Ascending aorta (tissue), 2 donors: ENCODE results near the gene VSIR. TPM values are rescaled to one million over a fixed set of nuclear protein-coding genes. Genes with fewer than 3 reads are reported as not detected.

Source experiments
- DNase-seq, 2 donors: peaks; one replicate each; pipeline ENCODE4 v3.0.0-alpha.2; 2019; ENCODE audit warnings: low spot score in 2 of 2
- H3K27ac ChIP-seq, 2 donors: fragments of 200-600 bp; sonication (generic); one replicate each; pipeline ENCODE4 v1.5.1; 2016 to 2017; ENCODE audit warnings: mild to moderate bottlenecking in 1 of 2
- H3K27me3 ChIP-seq: fragments of 200-600 bp; sonication (generic); one replicate; pipeline ENCODE4 v1.5.1; 2017
- H3K36me3 ChIP-seq, 2 donors: fragments of 200-600 bp; sonication (generic); one replicate each; pipeline ENCODE4 v1.5.1; 2016
- H3K4me1 ChIP-seq, 2 donors: fragments of 200-600 bp; sonication (generic); one replicate each; pipeline ENCODE4 v1.5.1; 2016 to 2017; ENCODE audit warnings: mild to moderate bottlenecking in 1 of 2
- H3K4me3 ChIP-seq, 2 donors: fragments of 200-600 bp; sonication (generic); one replicate each; pipeline ENCODE4 v1.5.1; 2016 to 2017; ENCODE audit warnings: mild to moderate bottlenecking in 1 of 2
- H3K9me3 ChIP-seq, 2 donors: fragments of 200-600 bp; sonication (generic); one replicate each; pipeline ENCODE4 v1.5.1; 2016
- CTCF ChIP-seq, 3 experiments: fragments of 200-600 bp in 2 of 3; fragments of 450-650 bp in 1 of 3; sonication (generic) in 2 of 3; IDR thresholded peaks; one replicate each; pipeline ENCODE4 v1.5.1; 2016 to 2019; ENCODE audit warnings: antibody characterized with exemption in 3 of 3, mild to moderate bottlenecking in 1 of 3, moderate library complexity in 1 of 3
- intact Hi-C: fragments of 100-400 bp; cut with DNase I; formaldehyde crosslinking; loops from one replicate; pipeline ENCODE4 v1.15.1; 2023
- total RNA-seq: library from RNA; depleted of rRNA; stranded (reverse); fragments of >200 nt; gene quantifications from one replicate; pipeline ENCODE4 v1.1.0, GENCODE V29; 2016

VSIR gene
- total RNA-seq, 1 donor from 2014 or later, result 193 TPM

DNA sequence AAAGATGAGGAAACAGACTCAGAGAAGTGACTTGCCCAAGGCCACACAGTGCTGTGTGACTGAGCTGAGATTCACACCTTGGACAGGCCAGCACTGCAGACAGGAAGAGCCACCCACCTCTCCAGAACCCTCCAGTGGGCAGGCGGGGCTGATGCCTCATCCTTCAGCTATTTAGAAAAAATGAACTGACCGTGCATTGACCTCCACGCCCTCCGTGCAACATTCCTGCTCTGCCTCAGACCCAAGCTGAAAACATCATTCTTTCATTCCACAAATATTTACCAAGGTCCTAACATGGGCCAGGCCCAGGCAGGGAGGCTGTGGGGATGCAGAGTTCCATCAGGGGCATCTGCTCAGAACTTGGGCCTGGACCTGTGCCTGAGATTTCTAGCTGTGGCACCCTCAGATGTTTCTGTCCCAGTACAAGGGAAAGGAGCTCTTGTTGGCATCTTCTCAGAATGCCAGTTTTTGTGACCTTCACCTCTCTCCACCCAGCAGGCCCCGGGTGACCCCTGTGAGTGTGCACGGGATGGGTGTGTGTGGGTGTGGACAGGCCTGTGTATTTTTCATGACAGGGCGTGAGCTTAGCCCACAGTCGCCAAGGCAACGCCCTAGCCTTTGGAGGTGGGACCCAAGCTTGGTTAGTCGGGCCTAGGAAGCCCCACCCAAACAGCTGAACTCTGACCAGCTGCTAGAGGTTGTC is 6.5 kb downstream of the VSIR start:
- intact Hi-C loops, result no loop called here
- Histone ChIP-seq H3K4me1 (peaks cover 64 to 65% of the 10 kb centered on the region in 2 donors), H3K27me3 (no peaks in the 10 kb centered on the region), H3K27ac (peak overlapping the region; percentile 94 to 98), H3K36me3 (peaks cover 4 to 8% of the 10 kb centered on the region in 2 donors), H3K4me3 (no peak overlapping the region), H3K9me3 (no peaks in the 10 kb centered on the region)
- TF ChIP-seq CTCF (IDR thresholded peaks at IDR 0.05), result no peak
- peak in 1 of 2 donors; percentile 90 for DNase-seq

DNA sequence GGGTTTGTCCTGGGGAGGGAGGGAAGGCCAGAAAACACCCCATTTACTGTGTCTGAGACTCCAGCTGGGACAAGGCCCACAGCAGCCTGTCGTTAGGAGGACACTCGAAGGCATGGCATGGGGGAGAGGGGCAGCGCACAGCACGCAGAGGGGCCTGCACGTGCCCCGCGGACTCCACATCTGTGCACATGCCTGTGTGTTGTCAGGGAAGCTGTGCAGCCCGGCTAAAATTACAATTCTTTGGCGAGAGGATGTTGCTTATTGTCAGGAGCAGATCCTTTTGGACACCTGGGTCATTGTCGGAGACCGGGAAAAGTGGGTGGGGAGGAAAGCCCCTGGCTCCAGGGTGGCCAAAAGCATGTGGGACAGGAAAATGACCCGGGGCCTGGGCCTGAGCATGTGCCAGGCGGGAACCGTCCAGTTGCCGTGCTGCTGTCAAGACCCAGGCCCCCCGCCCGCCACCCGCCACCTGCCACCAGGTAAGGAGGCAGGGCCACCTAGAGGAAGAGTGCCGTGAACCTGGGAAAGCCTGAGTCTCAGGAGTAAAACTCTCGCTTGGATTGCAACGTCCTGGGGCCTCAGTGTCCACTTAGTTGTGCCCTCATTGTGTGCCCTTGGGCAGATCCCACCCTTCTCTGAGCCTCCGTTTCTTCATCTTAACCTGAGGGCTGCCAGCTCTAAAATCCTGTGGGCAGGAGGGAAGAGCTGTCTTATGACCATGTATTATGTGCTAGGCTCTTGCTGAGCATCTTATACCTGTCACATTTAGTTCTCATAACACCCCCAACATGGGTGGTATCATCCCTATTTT is 7.2 kb downstream of the VSIR start:
- Histone ChIP-seq H3K4me3 (no peak overlapping the region), H3K36me3 (peaks cover 11 to 16% of the 10 kb centered on the region in 2 donors), H3K9me3 (no peaks in the 10 kb centered on the region), H3K27ac (peak overlapping the region; percentile 94 to 98), H3K4me1 (peaks cover 57 to 58% of the 10 kb centered on the region in 2 donors), H3K27me3 (no peaks in the 10 kb centered on the region)
- intact Hi-C loops, result no loop called here
- TF ChIP-seq CTCF (IDR thresholded peaks at IDR 0.05), result no peak
- no peak for DNase-seq

- Histone ChIP-seq H3K27ac (peak overlapping the region; percentile 94 to 98), H3K9me3 (no peaks in the 10 kb centered on the region), H3K27me3 (no peaks in the 10 kb centered on the region), H3K4me1 (peaks cover 50% of the 10 kb centered on the region in 2 donors), H3K4me3 (no peak overlapping the region), H3K36me3 (peaks cover 19 to 24% of the 10 kb centered on the region in 2 donors)
- intact Hi-C loops, result no loop called here
- TF ChIP-seq CTCF (IDR thresholded peaks at IDR 0.05), result peak in 1 of 3 experiments; percentile 8
- DNase-seq, result no peak
These were observed 8.0 kb downstream of the VSIR start for GRCh38 chr10:71765176-71765904.

DNA sequence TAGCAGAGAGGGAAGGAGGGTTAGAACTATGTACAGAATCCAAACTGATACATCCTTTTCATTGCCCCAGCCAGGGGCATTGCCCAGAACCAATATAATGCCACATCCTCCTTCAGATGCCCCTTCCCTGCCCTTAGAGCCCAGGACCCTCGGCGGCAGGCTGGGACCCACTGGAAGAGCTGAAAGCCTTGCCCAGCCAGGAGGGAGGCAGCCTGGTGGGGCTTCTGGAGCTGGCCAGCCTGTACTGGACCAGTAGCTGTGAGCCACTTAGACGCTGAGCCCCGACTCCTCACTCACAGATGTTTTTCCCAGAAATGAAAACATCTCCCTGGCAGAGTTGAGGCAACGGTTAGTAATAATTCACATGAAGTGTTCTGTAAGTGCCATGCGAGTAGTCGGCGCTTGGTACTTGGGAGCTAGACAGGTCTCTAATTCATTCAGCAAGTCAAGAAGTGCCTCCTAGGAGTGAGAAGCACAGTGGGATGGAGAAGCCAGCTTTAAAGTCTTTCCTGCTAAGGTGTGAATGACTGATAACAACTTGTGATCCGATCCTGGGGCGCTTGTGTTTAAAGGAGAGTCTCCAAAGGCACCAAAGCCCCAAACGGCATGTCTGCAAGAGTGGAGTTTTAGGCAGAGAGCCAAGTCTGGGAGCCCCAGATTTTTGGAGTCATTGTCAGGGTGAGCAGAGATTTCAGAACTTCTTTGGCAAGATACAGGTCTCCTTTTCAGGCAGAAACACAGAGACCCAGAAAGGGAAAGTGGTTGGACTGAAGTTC is 9.8 kb downstream of the VSIR start:
- TF ChIP-seq CTCF (IDR thresholded peaks at IDR 0.05), result no peak
- H3K4me1 ChIP-seq, result peaks cover 39 to 40% of the 10 kb centered on the region in 2 donors
- no peak overlapping the region for H3K27ac ChIP-seq
- no peaks in the 10 kb centered on the region for H3K9me3 ChIP-seq
- H3K27me3 ChIP-seq, result no peaks in the 10 kb centered on the region
- H3K4me3 ChIP-seq, result no peak overlapping the region
- no peak for DNase-seq
- peaks cover 31 to 35% of the 10 kb centered on the region in 2 donors for H3K36me3 ChIP-seq
- intact Hi-C loops, result no loop called here

- Histone ChIP-seq H3K4me1 (peaks cover 26 to 28% of the 10 kb centered on the region in 2 donors), H3K27ac (no peak overlapping the region), H3K9me3 (no peaks in the 10 kb centered on the region), H3K36me3 (peaks cover 39 to 47% of the 10 kb centered on the region in 2 donors), H3K4me3 (no peak overlapping the region), H3K27me3 (no peaks in the 10 kb centered on the region)
- TF ChIP-seq CTCF (IDR thresholded peaks at IDR 0.05), result no peak
- intact Hi-C loops, result no loop called here
- DNase-seq, result no peak
These were observed 11.0 kb downstream of the VSIR start for GRCh38 chr10:71762324-71762723.
